Left ventricle myocardium inferior (tissue), 1 donor: Measurements from ENCODE around the gene PPP1R37. TPM values are rescaled to one million over a fixed set of nuclear protein-coding genes. Genes with fewer than 3 reads are reported as not detected.

Source experiments
- DNase-seq: peaks from one replicate; pipeline ENCODE4 v3.0.0-alpha.2; 2020
- H3K27ac ChIP-seq: fragments of 200-600 bp; replicated peaks from 2 replicates; pipeline ENCODE4 v1.8.0; 2021
- H3K27me3 ChIP-seq: fragments of 200-600 bp; 2 replicates; pipeline ENCODE4 v1.8.0; 2021; ENCODE audit warnings: low read depth
- H3K36me3 ChIP-seq: fragments of 200-600 bp; 2 replicates; pipeline ENCODE4 v1.8.0; 2021
- H3K4me1 ChIP-seq: fragments of 200-600 bp; 2 replicates; pipeline ENCODE4 v1.8.0; 2021
- H3K4me3 ChIP-seq: fragments of 200-600 bp; 2 replicates; pipeline ENCODE4 v1.8.0; 2021; ENCODE audit warnings: mild to moderate bottlenecking, moderate library complexity
- H3K9me3 ChIP-seq: fragments of 200-600 bp; replicated peaks from 2 replicates; pipeline ENCODE4 v1.8.0; 2021
- CTCF ChIP-seq: fragments of 200-600 bp; IDR thresholded peaks from 2 replicates; pipeline ENCODE4 v1.8.0; 2021; ENCODE audit warnings: antibody characterized with exemption, mild to moderate bottlenecking, borderline replicate concordance
- intact Hi-C: fragments of 100-400 bp; cut with micrococcal nuclease; formaldehyde crosslinking; loops from one replicate; pipeline ENCODE4 v1.11.0; 2022
- total RNA-seq: library from RNA; stranded (reverse); fragmentation: NEBNext Ultra II Directional; extraction: Animal tissue kit (Norgen Biotek cat#: 25700); gene quantifications from one replicate; pipeline ENCODE4 v1.2.1, GENCODE V29; 2021
- donor health status: DM: no; HTN: yes; CAD: no; lungs with severe emphysema.

PPP1R37 gene
- total RNA-seq, 1 donor from 2014 or later = 15.9 TPM

DNA sequence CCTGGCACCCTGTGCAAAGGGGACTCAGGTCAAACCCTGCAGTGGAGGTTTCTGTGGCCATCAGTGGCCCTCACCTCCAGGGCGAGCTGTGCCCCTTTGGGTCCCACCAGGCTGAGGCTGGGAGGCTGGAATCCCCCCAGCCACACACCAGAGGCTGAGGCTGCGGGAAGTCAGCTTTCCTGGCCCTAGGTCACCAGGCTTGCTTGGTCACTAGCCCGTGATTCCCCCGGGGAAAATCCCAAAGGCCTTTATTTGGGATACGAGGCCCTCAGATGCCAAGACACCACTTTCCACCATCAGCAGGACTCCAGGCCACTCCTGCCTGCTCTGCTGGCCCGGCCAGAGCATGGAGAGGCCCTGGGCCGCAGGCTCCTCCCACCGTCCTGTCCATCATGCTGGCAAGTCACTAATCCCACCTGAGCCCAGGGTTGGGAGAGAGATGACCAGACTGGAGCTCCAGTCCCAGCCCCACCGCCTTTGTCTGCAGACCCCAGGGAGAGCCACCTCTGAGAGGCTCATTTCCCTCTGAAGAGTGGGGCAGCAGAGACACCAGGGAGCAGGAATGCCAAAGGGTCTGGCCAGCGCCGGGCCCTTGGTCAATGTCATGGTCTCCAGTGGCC lies 63.1 kb downstream of the PPP1R37 start:
- Histone ChIP-seq H3K4me1 (peaks cover 29% of the 10 kb centered on the region), H3K27ac (no peak overlapping the region), H3K9me3 (no peaks in the 10 kb centered on the region), H3K27me3 (peaks cover 58% of the 10 kb centered on the region), H3K4me3 (no peak overlapping the region), H3K36me3 (no peaks in the 10 kb centered on the region)
- DNase-seq = no peak
- no peak for TF ChIP-seq CTCF
- intact Hi-C loops = no loop called here

DNA sequence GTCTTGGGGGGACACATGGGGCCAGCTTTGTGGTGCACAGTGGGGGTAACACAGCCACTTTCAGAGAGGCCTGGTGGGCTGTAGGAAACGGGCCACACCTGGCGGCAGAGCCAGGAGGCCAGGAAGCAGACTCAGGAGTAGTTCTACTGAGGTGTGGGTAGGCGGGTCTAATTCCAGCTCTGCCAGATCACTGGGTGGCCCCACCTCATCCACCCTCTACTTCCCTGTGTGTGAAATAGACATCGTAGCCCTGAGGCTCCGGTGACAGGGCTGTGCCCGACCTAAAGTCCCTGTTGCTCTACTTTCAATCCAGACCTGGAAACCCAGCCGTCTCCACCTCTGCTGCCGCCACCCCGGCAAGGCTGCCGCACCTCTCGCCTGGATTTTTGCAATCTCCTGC lies 63.8 kb downstream of the PPP1R37 start:
- TF ChIP-seq CTCF = no peak
- DNase-seq = no peak
- Histone ChIP-seq H3K4me1 (peaks cover 28% of the 10 kb centered on the region), H3K27ac (no peak overlapping the region), H3K27me3 (peaks cover 58% of the 10 kb centered on the region), H3K4me3 (no peak overlapping the region), H3K9me3 (no peaks in the 10 kb centered on the region), H3K36me3 (no peaks in the 10 kb centered on the region)
- intact Hi-C loops = no loop called here

DNA sequence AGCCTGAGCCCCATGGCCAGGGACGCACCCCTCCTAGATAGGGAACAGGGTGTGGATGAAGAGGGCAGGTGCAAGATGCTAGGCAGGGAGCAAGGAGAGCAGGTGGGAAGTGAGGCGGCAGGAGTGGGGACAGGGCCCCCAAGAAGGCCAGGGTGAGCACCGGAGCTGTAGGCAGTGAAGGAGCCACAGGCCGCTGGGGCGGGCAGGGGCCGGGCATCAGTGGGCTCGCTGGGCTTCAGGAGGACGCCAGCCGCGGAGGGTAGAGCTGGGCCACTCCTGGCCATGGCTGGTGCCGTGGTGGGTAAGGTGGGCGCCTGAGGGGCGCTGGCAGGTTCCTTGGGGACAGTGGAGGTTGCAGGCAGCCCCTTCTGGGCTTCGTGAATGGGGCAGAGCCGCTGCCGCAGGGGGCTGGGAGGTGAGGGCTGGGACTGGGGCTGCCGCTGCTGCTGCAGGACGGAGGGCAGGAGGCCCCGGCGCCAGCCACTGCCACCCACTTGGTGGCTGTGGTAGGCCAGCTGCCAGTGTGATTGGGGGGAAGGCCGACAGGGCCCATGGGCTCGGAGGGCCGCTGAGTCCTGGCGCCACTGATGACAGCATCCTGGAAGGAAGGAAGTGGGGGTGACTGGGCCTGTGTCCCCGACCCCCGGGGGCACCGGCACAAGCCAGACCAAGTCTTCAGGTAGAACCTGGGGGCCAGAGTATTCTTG lies 65.7 kb downstream of the PPP1R37 start:
- peaks cover 11% of the 10 kb centered on the region for H3K4me1 ChIP-seq
- no peaks in the 10 kb centered on the region for H3K36me3 ChIP-seq
- no peak overlapping the region for H3K27ac ChIP-seq
- TF ChIP-seq CTCF = no peak
- H3K27me3 ChIP-seq = peaks cover 53% of the 10 kb centered on the region
- H3K9me3 ChIP-seq = no peaks in the 10 kb centered on the region
- intact Hi-C loops = no loop called here
- no peak for DNase-seq
- no peak overlapping the region for H3K4me3 ChIP-seq

- H3K9me3 ChIP-seq = no peaks in the 10 kb centered on the region
- no peak for TF ChIP-seq CTCF
- peaks cover 53% of the 10 kb centered on the region for H3K27me3 ChIP-seq
- no peak overlapping the region for H3K4me3 ChIP-seq
- no peak for DNase-seq
- peaks cover 9% of the 10 kb centered on the region for H3K4me1 ChIP-seq
- no peaks in the 10 kb centered on the region for H3K36me3 ChIP-seq
- H3K27ac ChIP-seq = no peak overlapping the region
- intact Hi-C loops = no loop called here
Observed at GRCh38 chr19:45159210-45159970, 66.4 kb downstream of the PPP1R37 start.

DNA sequence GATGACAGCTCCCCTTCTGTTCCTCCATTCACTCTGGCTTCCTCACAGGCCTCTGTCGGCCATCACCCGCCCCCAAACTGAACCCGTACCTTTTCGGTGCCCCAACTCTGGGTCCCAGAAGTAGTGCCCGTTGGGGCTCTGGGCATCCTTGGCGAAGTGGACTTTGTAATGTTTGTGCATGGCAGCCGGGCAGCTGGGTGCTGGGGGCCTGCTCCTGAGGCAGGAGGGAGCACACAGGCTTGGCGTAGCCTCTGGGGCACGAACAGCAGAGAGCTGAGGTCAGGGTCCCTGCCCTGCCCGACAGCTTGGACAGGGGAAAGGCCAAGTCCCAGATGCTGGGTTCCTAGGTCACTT lies 67.0 kb downstream of the PPP1R37 start:
- Histone ChIP-seq H3K27me3 (peaks cover 53% of the 10 kb centered on the region), H3K4me1 (peaks cover 13% of the 10 kb centered on the region)
- intact Hi-C loops = no loop called here

More for the DNA sequence above, 67.0 kb downstream of the PPP1R37 start:
- TF ChIP-seq CTCF = no peak
- no peak overlapping the region for H3K4me3 ChIP-seq
- H3K9me3 ChIP-seq = no peaks in the 10 kb centered on the region
- DNase-seq = no peak
- H3K36me3 ChIP-seq = no peaks in the 10 kb centered on the region
- no peak overlapping the region for H3K27ac ChIP-seq
